GM19463 (cell line): ENCODE data around the gene SYT11.
"Not testable (repeated sequence)": the region's sequence is repeated elsewhere in the genome, so short reads cannot be mapped to it uniquely, and the experiment has no call there.

Experiments
- ATAC-seq: cut with Tn5 transposase; IDR thresholded peaks from one replicate; pipeline ENCODE4 v1.9.1; 2021; ENCODE audit warnings: mild to moderate bottlenecking, moderate library complexity; ENCODE audit not compliant: unreplicated experiment

Gene SYT11, protein sequence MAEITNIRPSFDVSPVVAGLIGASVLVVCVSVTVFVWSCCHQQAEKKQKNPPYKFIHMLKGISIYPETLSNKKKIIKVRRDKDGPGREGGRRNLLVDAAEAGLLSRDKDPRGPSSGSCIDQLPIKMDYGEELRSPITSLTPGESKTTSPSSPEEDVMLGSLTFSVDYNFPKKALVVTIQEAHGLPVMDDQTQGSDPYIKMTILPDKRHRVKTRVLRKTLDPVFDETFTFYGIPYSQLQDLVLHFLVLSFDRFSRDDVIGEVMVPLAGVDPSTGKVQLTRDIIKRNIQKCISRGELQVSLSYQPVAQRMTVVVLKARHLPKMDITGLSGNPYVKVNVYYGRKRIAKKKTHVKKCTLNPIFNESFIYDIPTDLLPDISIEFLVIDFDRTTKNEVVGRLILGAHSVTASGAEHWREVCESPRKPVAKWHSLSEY

DNA sequence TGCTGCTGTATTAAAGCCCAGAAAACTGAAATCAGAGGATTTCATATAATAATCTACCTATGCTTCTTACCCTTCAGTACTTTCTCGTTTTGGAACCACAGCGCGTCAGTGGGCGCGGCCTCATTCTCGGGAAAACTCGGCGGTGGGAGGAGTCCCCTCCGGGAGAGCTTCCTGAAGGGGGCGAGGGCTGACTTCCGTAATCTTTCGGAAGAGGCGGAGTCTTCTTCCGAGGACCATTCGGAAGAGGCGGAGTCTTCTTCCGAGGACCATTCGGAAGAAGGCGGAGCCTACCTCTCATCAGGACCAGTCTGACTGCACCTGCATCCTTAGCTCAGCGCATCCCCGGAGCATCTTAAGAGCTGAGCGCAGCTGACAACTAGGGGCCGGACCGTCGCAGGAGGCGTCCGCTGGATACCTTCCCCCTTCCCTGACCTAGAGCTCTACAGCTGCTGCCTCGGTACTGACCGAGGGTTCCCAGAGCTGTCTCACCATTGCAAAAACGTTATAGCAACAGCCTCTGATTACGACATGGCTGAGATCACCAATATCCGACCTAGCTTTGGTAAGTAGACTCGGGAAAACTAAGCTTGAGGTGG lies at the start of gene SYT11:
TSS of gene SYT11 (plus strand) at position 334 of the 596 bp plus-strand sequence. CDS start at position 529, 195 bp downstream.
- peak; percentile 46 for ATAC-seq

GRCh38 chr1:155812878-155813277 lies 46.5 kb upstream of the SYT11 start:
- no peak for ATAC-seq

GRCh38 chr1:155813672-155814071 lies 45.7 kb upstream of the SYT11 start:
- ATAC-seq, result no peak

DNA sequence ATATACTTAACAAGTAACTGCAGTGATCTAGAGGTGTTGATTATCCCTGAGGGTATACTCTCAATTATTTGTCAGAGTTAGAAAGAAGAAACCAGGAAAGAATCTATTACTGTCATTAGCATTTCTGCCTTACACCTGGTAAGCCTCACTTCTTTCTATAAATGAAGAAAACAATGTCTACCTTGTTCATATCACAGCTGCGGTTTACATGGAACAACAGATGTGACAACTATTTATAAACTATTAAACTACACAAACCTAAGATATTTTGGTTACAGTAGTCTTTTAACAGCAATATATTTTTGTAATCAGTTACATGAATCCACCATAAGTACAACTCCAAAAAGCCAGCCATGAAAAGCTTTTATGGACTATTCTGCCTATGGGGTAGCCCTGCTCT lies 43.0 kb upstream of the SYT11 start:
- ATAC-seq, result no peak

DNA sequence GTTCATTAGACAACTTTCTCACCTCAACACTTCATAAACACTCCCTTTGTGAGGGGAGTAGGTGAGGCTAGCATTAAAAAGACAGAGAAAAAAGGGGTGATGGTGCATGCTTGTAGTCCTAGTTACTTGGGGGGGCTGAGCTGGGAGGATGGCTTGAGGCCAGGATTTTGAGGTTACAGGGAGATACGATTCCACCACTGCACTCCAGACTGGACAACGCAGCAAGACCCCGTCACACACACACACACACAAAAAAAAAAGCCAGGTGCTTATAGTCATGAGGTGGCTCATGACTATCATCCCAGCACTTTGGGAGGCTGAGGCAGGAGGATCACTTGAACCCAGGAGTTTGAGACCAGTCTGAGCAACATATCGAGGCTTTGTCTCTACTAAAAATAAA lies 31.9 kb upstream of the SYT11 start:
- no peak for ATAC-seq

DNA sequence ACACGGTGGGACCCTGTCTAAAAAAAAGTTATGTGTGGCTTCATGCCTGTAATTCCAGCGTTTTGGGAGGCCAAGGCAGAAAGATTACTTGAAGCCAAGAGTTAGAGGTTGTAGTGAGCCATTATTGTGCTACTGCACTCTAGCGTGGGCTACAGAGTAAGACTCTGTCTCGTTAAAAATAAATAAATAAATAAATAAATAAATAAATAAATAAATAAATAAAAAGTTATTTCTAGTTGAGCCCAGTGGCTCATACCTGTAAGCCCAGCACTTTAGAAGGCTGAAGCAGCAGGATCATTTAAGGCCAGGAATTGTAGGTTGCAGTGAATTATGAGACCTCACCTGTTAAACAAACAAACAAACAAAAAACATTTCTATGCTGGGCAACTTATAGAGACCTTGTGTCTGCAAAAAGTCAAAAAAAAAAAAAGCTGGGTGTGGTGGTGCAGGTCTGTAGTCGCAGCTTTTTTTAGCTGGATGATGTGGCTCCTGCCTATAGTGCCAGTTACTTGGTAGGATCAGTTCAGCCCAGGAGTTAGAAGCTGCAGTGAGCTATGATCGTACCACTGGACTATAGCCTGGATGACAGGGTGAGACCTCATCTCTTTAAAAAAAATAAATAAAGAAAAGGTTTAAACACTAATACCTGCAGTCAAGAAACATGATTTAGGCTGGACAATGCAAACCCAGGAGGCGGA lies 27.9 kb upstream of the SYT11 start:
- no peak for ATAC-seq

DNA sequence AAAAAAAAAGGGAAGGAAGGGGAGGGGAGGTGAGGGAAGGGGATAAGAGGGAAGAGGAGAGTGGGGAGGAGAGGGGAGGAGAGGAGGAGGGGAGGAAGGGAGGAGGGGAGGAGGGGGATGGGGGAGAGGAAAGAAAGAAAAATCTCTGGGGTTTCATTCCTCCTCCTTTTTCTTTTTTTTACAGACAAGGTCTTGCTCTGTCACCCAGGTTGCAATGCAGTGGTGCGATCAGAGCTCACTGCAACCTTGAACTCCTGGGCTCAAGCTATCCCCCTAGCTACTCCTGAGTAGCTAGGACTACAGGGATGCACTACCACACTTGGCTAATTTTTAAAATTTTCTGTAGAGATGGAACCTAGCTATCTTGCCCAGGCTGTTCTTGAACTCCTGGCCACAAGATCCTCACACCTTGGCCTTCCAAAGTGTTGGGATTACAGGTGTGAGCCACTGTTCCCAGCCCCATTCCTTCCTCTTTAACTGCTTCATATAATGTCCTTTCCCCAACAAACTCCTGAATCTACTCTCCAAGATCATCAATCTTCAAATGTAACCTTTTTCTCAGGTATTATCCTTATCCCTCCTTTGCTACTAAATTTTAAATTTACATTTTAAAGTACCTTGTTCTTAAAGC lies 25.6 kb upstream of the SYT11 start:
- no peak for ATAC-seq

DNA sequence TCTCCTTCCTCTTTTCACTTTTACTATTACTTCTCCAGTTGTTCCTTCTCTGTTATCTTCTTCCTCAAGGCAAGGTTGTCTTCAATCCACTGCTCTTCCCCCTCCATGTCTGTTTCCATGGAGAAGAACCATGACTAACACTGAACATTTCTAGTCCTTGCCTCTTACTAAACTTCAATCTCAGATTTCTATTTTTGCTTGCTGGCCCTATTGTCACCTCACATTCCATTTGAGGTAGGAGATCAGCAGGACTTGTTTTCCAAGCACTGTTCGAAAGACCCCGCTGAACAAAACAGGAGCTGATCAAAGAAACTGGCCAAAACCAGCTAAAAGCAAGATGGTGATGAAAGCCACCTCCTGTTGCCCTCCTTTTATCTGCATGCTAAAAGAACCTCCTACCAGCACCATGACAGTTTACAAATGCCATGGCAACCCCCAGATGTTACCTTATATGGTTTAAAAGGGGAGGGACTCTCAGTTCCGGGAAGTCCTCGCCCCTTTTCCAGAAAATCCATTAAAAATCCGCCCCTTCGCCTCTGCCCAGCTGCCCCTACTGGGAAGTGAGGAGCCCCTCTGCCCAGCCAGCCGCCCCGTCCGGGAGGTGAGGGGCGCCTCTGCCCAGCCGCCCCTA lies 25.0 kb upstream of the SYT11 start:
- ATAC-seq, result no peak

DNA sequence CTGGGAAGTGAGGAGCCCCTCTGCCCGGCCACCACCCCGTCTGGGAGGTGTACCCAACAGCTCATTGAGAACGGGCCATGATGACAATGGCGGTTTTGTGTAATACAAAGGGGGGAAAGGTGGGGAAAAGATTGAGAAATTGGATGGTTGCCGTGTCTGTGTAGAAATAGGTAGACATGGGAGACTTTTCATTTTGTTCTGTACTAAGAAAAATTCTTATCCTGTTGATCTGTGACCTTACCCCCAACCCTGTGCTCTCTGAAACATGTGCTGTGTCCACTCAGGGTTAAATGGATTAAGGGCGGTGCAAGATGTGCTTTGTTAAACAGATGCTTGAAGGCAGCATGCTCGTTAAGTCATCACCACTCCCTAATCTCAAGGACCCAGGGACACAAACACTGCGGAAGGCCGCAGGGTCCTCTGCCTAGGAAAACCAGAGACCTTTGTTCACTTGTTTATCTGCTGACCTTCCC lies 24.4 kb upstream of the SYT11 start:
- ATAC-seq, result not testable (repeated sequence)

DNA sequence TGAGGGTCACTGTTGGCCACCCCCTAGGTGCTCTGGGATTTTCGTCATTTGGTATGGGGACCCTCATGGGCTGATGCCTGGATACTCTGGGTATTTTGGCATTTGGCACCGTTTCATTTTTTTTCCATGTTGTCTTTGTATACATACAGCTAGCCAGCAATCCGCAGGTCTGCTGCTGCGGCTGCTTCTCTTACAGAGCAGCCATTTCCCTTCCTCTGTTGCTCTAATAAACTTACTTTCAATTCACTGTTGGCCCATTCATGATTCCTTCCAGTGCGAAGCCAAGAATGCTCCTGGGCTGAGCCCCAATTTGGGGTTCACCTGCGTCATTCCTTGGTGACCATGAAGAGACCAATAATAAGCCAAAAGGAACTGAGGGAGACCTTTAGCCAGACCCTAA lies 23.8 kb upstream of the SYT11 start:
- ATAC-seq, result no peak

DNA sequence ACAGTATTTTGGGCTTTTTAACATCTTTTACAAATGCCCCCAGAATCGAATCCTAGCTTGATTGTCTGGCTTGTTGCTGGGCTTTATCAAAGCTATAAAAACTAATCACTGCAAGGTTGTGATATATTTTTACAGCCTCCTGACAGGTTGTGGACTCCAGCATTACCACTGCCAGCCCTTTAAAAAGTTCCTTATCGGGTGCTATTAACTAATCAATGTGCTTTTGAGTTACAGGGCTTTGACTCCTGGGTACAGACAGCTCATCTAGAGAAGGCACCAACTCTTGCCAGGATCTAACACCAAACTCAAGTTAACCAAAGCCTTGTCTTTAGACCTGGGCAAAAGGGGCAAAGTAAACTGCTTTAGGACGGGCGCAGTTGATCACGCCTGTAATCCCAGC lies 19.0 kb upstream of the SYT11 start:
- ATAC-seq, result no peak

- no peak for ATAC-seq
Measured at GRCh38 chr1:155844860-155845421, 14.4 kb upstream of the SYT11 start.

GRCh38 chr1:155847823-155848529 lies 11.4 kb upstream of the SYT11 start:
- no peak for ATAC-seq

DNA sequence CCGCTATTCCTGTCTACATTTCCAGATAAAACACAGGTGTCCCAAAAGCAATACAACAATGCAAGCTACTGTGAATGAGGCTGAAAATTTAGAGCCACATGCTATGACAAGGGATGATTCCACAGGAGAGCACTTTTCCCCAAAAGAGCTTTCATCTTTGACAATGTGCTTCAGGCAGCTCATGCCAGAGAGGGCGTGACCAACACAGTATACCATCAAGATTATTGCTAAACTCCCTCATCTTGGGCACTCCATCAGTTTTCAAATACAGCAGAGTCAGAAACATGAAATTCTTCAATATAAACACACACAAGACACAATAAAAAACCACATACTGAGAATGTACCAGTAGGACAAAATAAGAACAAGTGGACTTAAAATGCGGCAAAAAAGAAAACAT lies 9.0 kb upstream of the SYT11 start:
- ATAC-seq, result no peak

DNA sequence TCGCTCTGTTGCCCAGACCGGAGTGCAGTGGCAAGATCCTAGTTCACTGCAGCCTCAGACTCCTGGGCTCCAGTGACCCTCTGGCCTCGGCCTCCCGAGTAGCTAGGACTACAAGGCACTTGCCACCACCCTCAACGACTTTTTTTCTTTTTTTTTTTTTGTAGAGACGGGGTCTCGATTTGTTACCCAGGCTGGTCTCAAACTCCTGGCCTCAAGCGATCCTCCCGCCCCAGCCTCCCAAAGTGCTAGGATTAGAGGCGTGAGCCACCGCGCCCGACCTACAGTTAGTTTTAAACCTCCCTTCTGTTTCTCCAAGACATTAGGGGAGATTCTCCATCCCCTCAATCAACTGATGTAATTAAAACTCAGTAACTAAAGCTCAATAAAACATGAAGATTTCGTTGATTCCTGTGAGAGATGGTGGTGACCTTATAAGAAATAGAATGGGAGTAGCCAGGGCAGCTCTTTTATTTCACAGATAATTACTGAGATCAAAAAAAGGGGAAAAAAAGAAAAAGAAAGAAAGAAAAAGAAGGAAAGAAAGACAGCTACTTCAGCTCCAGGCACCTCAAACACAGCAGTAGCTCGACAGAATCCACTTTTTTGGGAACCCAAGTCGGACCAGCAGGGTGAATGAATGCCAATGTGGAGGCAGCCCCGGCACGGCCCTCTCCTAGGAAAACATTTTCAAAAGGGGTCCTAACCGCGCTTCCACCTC lies 3.0 kb upstream of the SYT11 start:
- ATAC-seq, result no peak

- peak; percentile 55 for ATAC-seq
Measured at GRCh38 chr1:155856975-155857930, 2.1 kb upstream of the SYT11 start, which contains the start of gene GON4L. TSS of gene GON4L (minus strand) at chr1:155857214. CDS start at chr1:155853780, 3,434 bp downstream.

DNA sequence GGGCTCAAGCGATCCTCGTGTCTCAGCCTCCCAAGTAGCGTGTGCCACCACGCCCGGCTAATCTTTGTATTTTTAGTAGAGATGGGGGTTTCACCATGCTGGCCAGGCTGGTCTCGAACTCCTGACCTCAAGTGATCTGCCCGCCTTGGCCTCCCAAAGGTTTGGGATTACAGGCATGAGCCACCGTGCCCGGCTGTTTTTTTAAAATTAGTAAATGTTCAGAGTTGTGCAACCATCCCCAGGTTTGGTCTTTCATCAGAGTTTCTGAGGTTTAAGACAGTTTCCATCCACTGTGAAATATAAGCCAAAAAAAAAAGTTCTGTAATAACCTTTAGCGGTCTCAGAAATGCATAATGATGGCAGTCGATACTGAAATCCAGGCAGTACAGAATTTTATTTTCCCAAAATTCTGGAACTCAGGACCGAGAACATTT lies 550 bp upstream of the SYT11 start:
- no peak for ATAC-seq
